HCT116 (cell line): ENCODE results near the gene HUS1B. TPM values are rescaled to one million over a fixed set of nuclear protein-coding genes. Genes with fewer than 3 reads are reported as not detected.

ENCODE experiments used
- ATAC-seq: fragments of 200-7000 bp; cut with Tn5 transposase; 2 replicates; pipeline ENCODE4 v1.9.1; 2020; ENCODE audit warnings: mild to moderate bottlenecking, moderate library complexity
- BruUV-seq: library from RNA; stranded (reverse); fragments of 400-500 nt; replicated peaks from 2 replicates; lab custom pipeline; 2021; lab: Mats Ljungman, UMichigan
- CTCF ChIA-PET: fragments of 300-600 bp; sonication (Branson Sonifier 250); formaldehyde crosslinking; loops from one replicate; lab custom pipeline; 2021; ENCODE audit warnings: antibody characterized with exemption; lab: Charles Lee
- POLR2A ChIA-PET: fragments of 300-600, 350-600 bp; sonication (Branson Sonifier 250); formaldehyde crosslinking; loops from one replicate; lab custom pipeline; 2021; ENCODE audit warnings: antibody characterized with exemption; lab: Charles Lee
- RAD21 ChIA-PET, 2 experiments: fragments of 300-600 bp; sonication (Branson Sonifier 250); formaldehyde crosslinking; loops; one replicate each; lab custom pipeline; 2023; ENCODE audit warnings: low total read pairs in 2 of 2; ENCODE audit not compliant: uncharacterized antibody in 2 of 2, unreplicated experiment in 2 of 2, low non-redundant PET in 1 of 2; lab: Charles Lee
- DNase-seq: peaks from one replicate; pipeline ENCODE4 v3.0.0-alpha.2; 2010; ENCODE audit warnings: low read depth, low spot score
- H2AFZ ChIP-seq: fragments of 200-600 bp; shearing (Covaris generic), sonication (generic); 2 replicates; pipeline ENCODE4 v1.6.1; 2017; ENCODE audit warnings: low read depth, mixed run types, mixed read lengths, antibody characterized with exemption, low read length; ENCODE audit not compliant: poor library complexity, severe bottlenecking
- H3K27ac ChIP-seq: 2 replicates; pipeline ENCODE4 v1.5.1; 2012; ENCODE audit warnings: low read depth, low read length
- H3K27me3 ChIP-seq: fragments of 200-600 bp; sonication (generic); 2 replicates; pipeline ENCODE4 v1.6.1; 2016; ENCODE audit warnings: mixed run types, low read length, mixed read lengths; ENCODE audit not compliant: insufficient read depth
- H3K36me3 ChIP-seq, 2 experiments: fragments of 200-500 bp in 1 of 2; fragments of 200-600 bp in 1 of 2; sonication (Bioruptor generic) in 1 of 2; sonication (generic) in 1 of 2; 2 replicates each; pipeline versions ENCODE4 v1.5.1 to v1.6.1; 2014 to 2016; ENCODE audit warnings: low read length in 2 of 2, inconsistent platforms in 1 of 2, mixed read lengths in 1 of 2, mixed run types in 1 of 2; ENCODE audit not compliant: insufficient read depth in 2 of 2, control insufficient read depth in 1 of 2
- H3K4me1 ChIP-seq, 2 experiments: fragments of 200-600 bp in 1 of 2; sonication (generic) in 1 of 2; 2 replicates each; pipeline versions ENCODE4 v1.5.1 to v1.6.1; 2012 to 2017; ENCODE audit warnings: low read length in 2 of 2, inconsistent platforms in 1 of 2, mild to moderate bottlenecking in 1 of 2, mixed read lengths in 1 of 2, mixed run types in 1 of 2, moderate library complexity in 1 of 2; ENCODE audit not compliant: insufficient read depth in 2 of 2, control insufficient read depth in 1 of 2
- H3K4me2 ChIP-seq: fragments of 200-600 bp; sonication (generic); 2 replicates; pipeline ENCODE4 v1.6.1; 2017; ENCODE audit warnings: mixed run types, low read length, mixed read lengths
- H3K4me3 ChIP-seq, 2 experiments: fragments of 200-600 bp in 1 of 2; sonication (generic) in 1 of 2; replicated peaks in 1 of 2; 2 replicates each; pipeline ENCODE4 v1.5.1; 2011 to 2016; ENCODE audit warnings: low read length in 2 of 2, control low read depth in 1 of 2, low read depth in 1 of 2, mild to moderate bottlenecking in 1 of 2, mixed read lengths in 1 of 2, mixed run types in 1 of 2
- H3K79me2 ChIP-seq: fragments of 200-600 bp; sonication (generic); 2 replicates; pipeline ENCODE4 v1.6.1; 2017; ENCODE audit warnings: mild to moderate bottlenecking, mixed run types, low read length, moderate library complexity, mixed read lengths; ENCODE audit not compliant: insufficient read depth
- H3K9ac ChIP-seq: fragments of 200-600 bp; sonication (generic); 2 replicates; pipeline ENCODE4 v1.6.1; 2016; ENCODE audit warnings: low read length, mixed read lengths
- H3K9me2 ChIP-seq: fragments of 200-600 bp; sonication (generic), shearing (Covaris generic); 2 replicates; pipeline ENCODE4 v1.6.1; 2017; ENCODE audit warnings: mixed run types, mild to moderate bottlenecking, moderate library complexity; ENCODE audit not compliant: insufficient read depth
- H3K9me3 ChIP-seq, 2 experiments: fragments of 200-500 bp in 1 of 2; fragments of 200-600 bp in 1 of 2; sonication (Bioruptor generic) in 1 of 2; sonication (generic) in 1 of 2; 2 replicates each; pipeline ENCODE4 v1.6.1; 2014 to 2017; ENCODE audit warnings: low read length in 2 of 2, mixed read lengths in 2 of 2, inconsistent platforms in 1 of 2, low read depth in 1 of 2, mild to moderate bottlenecking in 1 of 2, mixed run types in 1 of 2, moderate library complexity in 1 of 2; ENCODE audit not compliant: control insufficient read depth in 1 of 2, insufficient read depth in 1 of 2
- H4K20me1 ChIP-seq: fragments of 200-600 bp; sonication (generic), shearing (Covaris generic); 2 replicates; pipeline ENCODE4 v1.6.1; 2017; ENCODE audit warnings: mixed run types, mild to moderate bottlenecking, moderate library complexity; ENCODE audit not compliant: insufficient read depth
- ATF3 ChIP-seq: IDR thresholded peaks from 2 replicates; pipeline ENCODE4 v1.6.1; 2012
- CBX3 ChIP-seq: IDR thresholded peaks from 2 replicates; pipeline ENCODE4 v1.6.1; 2012; ENCODE audit warnings: low read depth
- CEBPB ChIP-seq: IDR thresholded peaks from 2 replicates; pipeline ENCODE4 v1.6.1; 2012; ENCODE audit warnings: low read depth
- EGR1 ChIP-seq: IDR thresholded peaks from 2 replicates; pipeline ENCODE4 v1.6.1; 2012; ENCODE audit warnings: low read depth
- ELF1 ChIP-seq: IDR thresholded peaks from 2 replicates; pipeline ENCODE4 v1.6.1; 2012; ENCODE audit warnings: low read depth, borderline replicate concordance
- EZH2phosphoT487 ChIP-seq: fragments of 200-600 bp; IDR thresholded peaks from 2 replicates; pipeline ENCODE4 v1.6.1; 2018; ENCODE audit warnings: antibody characterized with exemption, borderline replicate concordance
- FOSL1 ChIP-seq: IDR thresholded peaks from 2 replicates; pipeline ENCODE4 v1.6.1; 2012; ENCODE audit warnings: low read depth
- JUND ChIP-seq: IDR thresholded peaks from 2 replicates; pipeline ENCODE4 v1.6.1; 2012
- MAX ChIP-seq: IDR thresholded peaks from 2 replicates; pipeline ENCODE4 v1.6.1; 2012
- POLR2A ChIP-seq: IDR thresholded peaks from 2 replicates; pipeline ENCODE4 v1.7.0; 2011; ENCODE audit warnings: borderline replicate concordance; ENCODE audit not compliant: insufficient read depth, insufficient read length; ENCODE audit errors: extremely low read depth
- POLR2AphosphoS5 ChIP-seq: IDR thresholded peaks from 2 replicates; pipeline ENCODE4 v1.6.1; 2011; ENCODE audit warnings: mild to moderate bottlenecking, low read depth, low read length, moderate library complexity
- RAD21 ChIP-seq: IDR thresholded peaks from 2 replicates; pipeline ENCODE4 v1.6.1; 2012; ENCODE audit warnings: low read depth, mild to moderate bottlenecking
- REST ChIP-seq: IDR thresholded peaks from 2 replicates; pipeline ENCODE4 v1.6.1; 2012; ENCODE audit warnings: low read depth
- SP1 ChIP-seq: IDR thresholded peaks from 2 replicates; pipeline ENCODE4 v1.6.1; 2012; ENCODE audit warnings: low read depth
- intact Hi-C: fragments of 100-400 bp; cut with micrococcal nuclease; formaldehyde crosslinking; loops from 2 replicates; pipeline ENCODE4 v1.10.0; 2022
- total RNA-seq: library from RNA; stranded (reverse); gene quantifications from one replicate; pipeline ENCODE4 v1.2.1, GENCODE V29; 2021; ENCODE audit not compliant: unreplicated experiment

HUS1B gene
- total RNA-seq, 1 experiment from 2014 or later: 0.76 TPM

- H2AFZ ChIP-seq: no peak overlapping the region
- intact Hi-C loops: no loop called here
- H3K4me2 ChIP-seq: no peak overlapping the region
- H3K79me2 ChIP-seq: peaks cover 74% of the 10 kb centered on the region
- BruUV-seq: no TSS peak
- CTCF ChIA-PET: interaction anchor here (0.8 kb wide), 1 partner anchor 96 kb away, joined by 3 read pairs; no protein-coding TSS in a partner anchor
- DNase-seq (no peak), ATAC-seq (no peak)
- no peaks in the 10 kb centered on the region for H4K20me1 ChIP-seq
- POLR2A ChIA-PET: no interaction called here
- no peak overlapping the region for H3K4me3 ChIP-seq
- peaks cover 6 to 15% of the 10 kb centered on the region in 2 experiments; a peak in 3 of 4 replicates for H3K4me1 ChIP-seq
- RAD21 ChIA-PET: no interaction called here
- no peak overlapping the region for H3K27ac ChIP-seq
- H3K9ac ChIP-seq: no peak overlapping the region
- no peaks in the 10 kb centered on the region; a peak in 1 of 4 replicates for H3K36me3 ChIP-seq
- H3K9me2 ChIP-seq: no peaks in the 10 kb centered on the region
- H3K9me3 ChIP-seq: no peaks in the 10 kb centered on the region
- TF ChIP-seq ELF1 (no peak), POLR2A (no peak), CBX3 (no peak), REST (no peak), FOSL1 (no peak), ATF3 (no peak), EZH2phosphoT487 (no peak), EGR1 (no peak), CEBPB (no peak), SP1 (no peak), MAX (no peak), POLR2AphosphoS5 (no peak), RAD21 (no peak), JUND (no peak)
- H3K27me3 ChIP-seq: no peaks in the 10 kb centered on the region
Observed at GRCh38 chr6:689223-689622, 32.3 kb upstream of the HUS1B start.
